Neural cell (in vitro differentiated cells): Measurements from ENCODE around the gene OSBP2.

Source experiments
- CTCF ChIP-seq: fragments of 450-650 bp; IDR thresholded peaks from 2 replicates; pipeline ENCODE4 v1.5.1; 2014; ENCODE audit warnings: antibody characterized with exemption, mild to moderate bottlenecking, moderate library complexity; ENCODE audit not compliant: poor library complexity, severe bottlenecking
- EP300 ChIP-seq: fragments of 450-650 bp; conservative IDR thresholded peaks from 2 replicates; pipeline ENCODE4 v1.6.1; 2014; ENCODE audit warnings: antibody characterized with exemption, mild to moderate bottlenecking, moderate library complexity; ENCODE audit not compliant: poor library complexity, severe bottlenecking
- EZH2 ChIP-seq: fragments of 200-600, 300-800 bp; shearing (Covaris generic), sonication (generic); IDR thresholded peaks from 2 replicates; pipeline ENCODE4 v1.6.1; 2014; ENCODE audit warnings: antibody characterized with exemption, low read length, borderline replicate concordance, mild to moderate bottlenecking; ENCODE audit not compliant: insufficient read depth, poor library complexity, severe bottlenecking
- POLR2AphosphoS5 ChIP-seq: IDR thresholded peaks from 2 replicates; pipeline ENCODE4 v1.6.1; 2012
- RAD21 ChIP-seq: fragments of 450-650 bp; conservative IDR thresholded peaks from 2 replicates; pipeline ENCODE4 v1.6.1; 2014; ENCODE audit warnings: antibody characterized with exemption, mild to moderate bottlenecking, moderate library complexity
- SMC3 ChIP-seq: fragments of 450-650 bp; conservative IDR thresholded peaks from 2 replicates; pipeline ENCODE4 v1.6.1; 2014; ENCODE audit warnings: antibody characterized with exemption, mild to moderate bottlenecking, moderate library complexity; ENCODE audit not compliant: poor library complexity
- TAF1 ChIP-seq: IDR thresholded peaks from 2 replicates; pipeline ENCODE4 v1.6.1; 2012; ENCODE audit warnings: low read depth
- TF ChIP-seq, protein P1 (sequence below): IDR thresholded peaks from 2 replicates; pipeline ENCODE4 v1.6.1; 2012; ENCODE audit warnings: borderline replicate concordance

DNA sequence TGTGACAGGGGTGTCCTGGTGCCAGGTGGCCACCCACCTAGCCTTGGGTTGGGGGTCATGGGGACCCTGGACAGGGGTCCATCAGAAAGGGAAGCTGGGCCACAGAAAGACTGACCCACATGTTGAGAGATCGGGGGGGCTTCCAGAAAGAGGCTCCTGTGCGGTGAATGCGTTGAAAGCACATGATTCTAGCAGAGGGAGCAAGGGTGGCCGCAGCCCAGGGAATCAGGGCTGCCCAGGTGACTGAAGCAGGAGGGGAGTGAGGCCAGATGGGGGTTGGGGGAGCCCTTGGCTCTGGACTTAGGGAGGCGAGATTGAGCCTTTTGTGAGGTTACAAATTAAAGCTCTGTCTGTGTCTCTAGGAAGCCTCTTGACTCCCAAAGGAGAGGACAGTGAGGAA lies 193.2 kb downstream of the OSBP2 start:
- no peak for TF ChIP-seq RAD21
- no peak for TF ChIP-seq CTCF
- TF ChIP-seq TAF1 = no peak
- TF ChIP-seq, protein P1, sequence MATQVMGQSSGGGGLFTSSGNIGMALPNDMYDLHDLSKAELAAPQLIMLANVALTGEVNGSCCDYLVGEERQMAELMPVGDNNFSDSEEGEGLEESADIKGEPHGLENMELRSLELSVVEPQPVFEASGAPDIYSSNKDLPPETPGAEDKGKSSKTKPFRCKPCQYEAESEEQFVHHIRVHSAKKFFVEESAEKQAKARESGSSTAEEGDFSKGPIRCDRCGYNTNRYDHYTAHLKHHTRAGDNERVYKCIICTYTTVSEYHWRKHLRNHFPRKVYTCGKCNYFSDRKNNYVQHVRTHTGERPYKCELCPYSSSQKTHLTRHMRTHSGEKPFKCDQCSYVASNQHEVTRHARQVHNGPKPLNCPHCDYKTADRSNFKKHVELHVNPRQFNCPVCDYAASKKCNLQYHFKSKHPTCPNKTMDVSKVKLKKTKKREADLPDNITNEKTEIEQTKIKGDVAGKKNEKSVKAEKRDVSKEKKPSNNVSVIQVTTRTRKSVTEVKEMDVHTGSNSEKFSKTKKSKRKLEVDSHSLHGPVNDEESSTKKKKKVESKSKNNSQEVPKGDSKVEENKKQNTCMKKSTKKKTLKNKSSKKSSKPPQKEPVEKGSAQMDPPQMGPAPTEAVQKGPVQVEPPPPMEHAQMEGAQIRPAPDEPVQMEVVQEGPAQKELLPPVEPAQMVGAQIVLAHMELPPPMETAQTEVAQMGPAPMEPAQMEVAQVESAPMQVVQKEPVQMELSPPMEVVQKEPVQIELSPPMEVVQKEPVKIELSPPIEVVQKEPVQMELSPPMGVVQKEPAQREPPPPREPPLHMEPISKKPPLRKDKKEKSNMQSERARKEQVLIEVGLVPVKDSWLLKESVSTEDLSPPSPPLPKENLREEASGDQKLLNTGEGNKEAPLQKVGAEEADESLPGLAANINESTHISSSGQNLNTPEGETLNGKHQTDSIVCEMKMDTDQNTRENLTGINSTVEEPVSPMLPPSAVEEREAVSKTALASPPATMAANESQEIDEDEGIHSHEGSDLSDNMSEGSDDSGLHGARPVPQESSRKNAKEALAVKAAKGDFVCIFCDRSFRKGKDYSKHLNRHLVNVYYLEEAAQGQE = no peak
- TF ChIP-seq EZH2 = no peak
- TF ChIP-seq EP300 = no peak
- no peak for TF ChIP-seq POLR2AphosphoS5
- TF ChIP-seq SMC3 = no peak
